KOPT-K1 (cell line): ENCODE measurements around the gene PXDC1.
"Not testable (repeated sequence)": the region's sequence is repeated elsewhere in the genome, so short reads cannot be mapped to it uniquely, and the experiment has no call there.

ENCODE experiments used
- H3K27ac ChIP-seq: fragments of 200-600 bp; sonication (generic); 2 replicates; pipeline ENCODE4 v1.5.1; 2016; ENCODE audit warnings: antibody characterized with exemption, mild to moderate bottlenecking, low read depth, low read length; ENCODE audit not compliant: poor library complexity, severe bottlenecking
- H3K36me3 ChIP-seq: fragments of 200-600 bp; sonication (generic); 2 replicates; pipeline ENCODE4 v1.5.1; 2017; ENCODE audit warnings: antibody characterized with exemption, mild to moderate bottlenecking, low read length, moderate library complexity; ENCODE audit not compliant: insufficient read depth
- H3K9me3 ChIP-seq: fragments of 200-600 bp; sonication (generic); 2 replicates; pipeline ENCODE4 v1.5.1; 2017; ENCODE audit warnings: antibody characterized with exemption, low read length, mild to moderate bottlenecking; ENCODE audit not compliant: insufficient read depth, poor library complexity, severe bottlenecking

The PXDC1 gene

DNA sequence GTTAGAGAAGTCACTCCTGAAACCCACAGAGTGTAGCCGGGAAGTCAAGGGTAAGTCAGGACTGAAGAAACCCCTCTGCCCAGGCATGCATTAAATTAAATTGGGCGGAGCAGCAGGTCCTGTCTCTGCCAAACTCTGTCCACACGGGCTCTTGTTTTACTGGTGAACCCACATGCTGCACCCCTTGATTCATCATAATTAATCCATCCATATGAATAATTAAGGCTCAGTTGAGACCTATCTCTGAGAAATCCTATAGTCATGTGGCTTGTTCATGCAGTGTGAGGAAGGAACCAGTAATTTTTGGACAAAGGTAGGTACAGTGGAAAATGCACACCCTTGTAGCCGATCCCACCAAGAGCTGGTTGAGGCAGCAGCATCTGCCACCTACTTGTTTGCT, 43.0 kb downstream of the PXDC1 start:
- Histone ChIP-seq H3K27ac (no peak overlapping the region), H3K9me3 (peaks cover 9% of the 10 kb centered on the region)

DNA sequence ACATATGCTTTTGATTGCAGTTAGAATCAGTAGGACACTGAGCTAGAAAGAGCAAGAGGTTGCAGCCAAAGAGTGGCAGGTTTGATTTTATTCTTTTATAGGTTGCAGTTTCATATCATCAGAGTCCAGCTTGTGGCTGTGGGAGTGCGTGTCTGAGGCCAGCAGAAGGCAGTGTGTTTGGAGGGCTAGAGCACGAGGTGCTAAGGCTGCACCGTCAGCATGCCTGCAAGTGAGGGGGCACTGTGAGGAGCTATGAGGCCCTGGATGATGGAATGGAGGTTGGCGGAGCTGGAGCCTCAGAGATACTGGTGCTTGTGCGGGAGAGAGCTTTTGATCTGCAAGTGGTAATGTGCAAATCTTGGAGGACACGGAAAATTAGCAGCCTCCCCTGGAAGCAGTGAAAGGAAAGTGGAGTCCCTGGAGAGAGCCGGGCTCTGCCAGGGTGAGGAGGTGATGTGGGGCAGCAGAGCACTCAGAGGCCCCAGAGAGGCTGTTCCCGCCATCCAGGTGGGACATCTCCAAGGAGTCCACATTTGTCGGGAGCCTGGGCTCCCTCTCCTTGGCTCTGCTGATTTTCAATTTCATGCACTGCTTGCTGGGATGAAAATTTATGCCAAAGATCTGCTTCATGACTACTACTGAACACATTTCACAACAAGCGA, 43.6 kb downstream of the PXDC1 start:
- H3K27ac ChIP-seq: no peak overlapping the region
- peaks cover 9% of the 10 kb centered on the region for H3K9me3 ChIP-seq
- H3K36me3 ChIP-seq: no peaks in the 10 kb centered on the region

More for the DNA sequence above, 43.0 kb downstream of the PXDC1 start:
- no peaks in the 10 kb centered on the region for H3K36me3 ChIP-seq

DNA sequence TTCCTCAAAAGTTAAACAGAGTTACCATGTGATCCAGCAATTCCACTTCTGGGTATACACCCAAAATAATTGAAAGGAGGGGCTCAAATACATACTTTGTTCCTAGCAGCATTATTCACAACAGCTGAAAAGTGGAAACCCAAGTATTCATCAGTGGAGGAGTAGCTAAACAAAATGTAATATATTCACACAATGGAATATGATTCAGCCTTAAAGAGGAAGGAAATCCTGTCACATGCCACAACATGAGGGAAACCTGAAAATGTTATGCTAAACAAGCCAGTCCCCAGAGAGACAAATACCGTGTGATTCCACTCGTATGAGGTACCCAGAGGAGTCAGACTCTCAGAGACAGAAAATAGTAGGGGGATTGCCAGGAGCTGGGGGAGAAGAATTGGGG, 44.5 kb downstream of the PXDC1 start:
- H3K36me3 ChIP-seq: no peaks in the 10 kb centered on the region
- peaks cover 9% of the 10 kb centered on the region for H3K9me3 ChIP-seq
- no peak overlapping the region for H3K27ac ChIP-seq

DNA sequence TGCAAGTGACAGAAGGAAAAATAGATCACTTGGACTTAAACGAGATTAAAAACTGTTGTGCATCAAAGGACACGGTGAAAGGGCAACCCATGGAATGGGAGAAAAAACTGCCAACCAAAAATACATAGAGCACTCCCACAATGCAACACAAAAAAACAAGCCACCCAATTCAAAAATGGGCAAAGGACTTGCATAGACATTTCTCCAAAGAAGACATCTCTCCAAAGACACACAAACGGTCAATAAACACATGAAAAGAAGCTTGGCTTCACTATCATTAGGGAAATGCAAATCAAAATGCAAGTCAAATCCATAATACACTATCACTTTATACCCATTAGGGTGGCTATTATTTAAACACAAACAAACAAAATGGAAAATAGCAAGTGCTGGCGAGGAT, 45.0 kb downstream of the PXDC1 start:
- H3K9me3 ChIP-seq: peaks cover 9% of the 10 kb centered on the region
- no peak overlapping the region for H3K27ac ChIP-seq
- H3K36me3 ChIP-seq: no peaks in the 10 kb centered on the region

DNA sequence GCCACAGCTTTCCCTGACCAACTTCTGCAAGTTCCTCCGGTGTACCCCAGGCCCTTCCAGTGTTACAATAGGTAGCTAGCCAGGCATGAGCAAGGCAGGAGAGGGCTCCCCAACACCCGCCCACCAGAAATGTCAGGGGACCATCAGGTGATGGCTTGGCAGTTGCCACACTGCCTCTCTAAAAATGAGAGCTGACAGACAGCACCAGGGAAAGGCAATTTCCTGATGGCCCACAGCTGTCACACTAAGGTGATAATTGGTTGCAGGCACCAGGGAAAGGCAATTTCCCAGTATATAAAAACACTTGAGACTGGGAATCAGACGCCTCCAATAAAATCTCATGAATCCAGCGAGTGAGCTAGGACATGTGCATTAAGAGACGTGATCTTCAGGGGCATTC, 49.9 kb downstream of the PXDC1 start:
- H3K36me3 ChIP-seq: no peaks in the 10 kb centered on the region
- H3K27ac ChIP-seq: no peak overlapping the region
- H3K9me3 ChIP-seq: peaks cover 17% of the 10 kb centered on the region

DNA sequence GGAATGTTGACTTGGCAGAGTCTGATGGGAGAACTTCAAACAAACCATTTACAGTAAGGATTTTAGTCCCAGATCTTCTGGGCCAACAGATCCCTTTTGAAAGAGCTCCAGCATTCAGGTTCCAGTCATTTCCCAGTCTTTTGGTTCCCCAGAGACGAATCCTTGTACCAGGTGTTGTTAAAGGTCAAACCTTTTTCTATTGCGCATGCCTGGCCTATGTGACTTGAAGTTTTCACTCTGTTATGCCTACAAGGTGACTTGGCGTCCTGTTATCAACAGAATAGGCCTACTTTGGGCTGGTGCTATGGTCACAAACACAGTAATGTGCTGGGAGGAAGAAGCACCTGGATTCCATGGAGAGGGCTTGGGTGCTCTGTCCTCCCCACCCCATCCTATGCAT, 52.3 kb downstream of the PXDC1 start:
- no peak overlapping the region for H3K27ac ChIP-seq
- H3K9me3 ChIP-seq: peaks cover 14% of the 10 kb centered on the region
- no peaks in the 10 kb centered on the region for H3K36me3 ChIP-seq

DNA sequence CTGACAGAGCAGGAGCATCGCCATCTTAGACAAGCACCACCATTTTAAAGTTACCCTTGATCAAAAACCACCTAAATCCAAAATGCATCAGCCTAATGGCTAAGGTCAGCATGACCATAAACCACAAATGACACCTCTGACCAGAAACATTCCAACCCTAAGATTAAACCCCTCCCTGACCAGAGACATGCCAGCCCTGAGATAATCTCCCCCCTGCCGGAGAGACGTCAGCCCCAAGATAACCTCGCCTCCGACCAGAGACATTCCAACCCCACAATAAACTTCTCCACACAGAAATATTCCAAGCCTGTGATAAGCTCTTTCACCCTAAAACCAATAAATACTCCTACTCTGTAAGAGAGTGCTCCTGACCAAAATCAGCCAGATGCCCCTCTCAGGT, 53.5 kb downstream of the PXDC1 start:
- H3K27ac ChIP-seq: no peak overlapping the region

DNA sequence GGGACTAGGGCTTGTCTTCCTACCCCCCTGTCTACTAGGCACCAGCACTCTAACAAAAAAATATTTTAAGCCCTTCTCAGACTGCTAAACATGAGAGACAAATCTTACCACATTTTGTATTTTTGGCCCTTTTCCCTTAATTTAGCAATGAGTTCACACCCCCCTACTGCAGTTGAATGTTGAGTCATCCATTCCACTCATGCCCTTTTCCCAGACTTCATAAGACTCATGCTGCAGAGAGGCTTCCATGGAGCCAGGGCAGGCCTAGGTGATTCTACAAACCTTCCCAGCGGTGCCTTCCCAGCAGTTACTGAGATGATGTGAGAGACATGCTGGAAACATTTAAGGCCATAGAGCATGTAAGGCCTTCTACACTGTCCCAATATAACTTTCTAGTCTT, 53.9 kb downstream of the PXDC1 start:
- H3K36me3 ChIP-seq: no peaks in the 10 kb centered on the region
- H3K27ac ChIP-seq: no peak overlapping the region
- H3K9me3 ChIP-seq: peaks cover 14% of the 10 kb centered on the region

More for the DNA sequence above, 53.5 kb downstream of the PXDC1 start:
- Histone ChIP-seq H3K36me3 (no peaks in the 10 kb centered on the region), H3K9me3 (peaks cover 14% of the 10 kb centered on the region)

DNA sequence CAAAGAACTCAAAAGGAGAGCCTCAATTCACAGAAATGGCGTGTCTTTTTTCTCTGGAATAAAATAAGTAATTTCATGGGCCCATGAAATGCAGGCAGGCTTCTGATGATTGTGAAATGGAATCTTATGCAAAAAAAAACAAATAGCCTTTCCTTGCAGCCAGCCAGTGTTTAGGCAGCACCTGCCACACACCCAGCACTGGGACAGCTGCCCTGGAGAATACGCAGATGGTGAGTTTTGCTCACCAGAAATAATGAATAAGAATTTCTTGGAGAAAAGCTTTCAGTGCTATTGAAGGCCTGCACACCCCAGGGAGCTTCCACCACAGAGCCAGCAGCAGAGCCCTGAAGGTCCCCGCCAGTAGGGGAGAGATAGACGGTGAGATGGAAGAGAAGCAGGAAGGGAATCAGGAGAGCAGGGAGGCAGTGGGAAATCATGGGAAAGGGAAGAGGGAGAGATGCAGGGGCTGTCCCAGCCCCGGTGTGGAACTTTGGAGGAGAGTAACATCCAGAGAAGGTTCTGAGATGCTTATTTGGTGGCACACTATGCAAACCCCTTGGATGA, 54.9 kb downstream of the PXDC1 start:
- H3K9me3 ChIP-seq: peaks cover 14% of the 10 kb centered on the region
- no peaks in the 10 kb centered on the region for H3K36me3 ChIP-seq
- no peak overlapping the region for H3K27ac ChIP-seq

DNA sequence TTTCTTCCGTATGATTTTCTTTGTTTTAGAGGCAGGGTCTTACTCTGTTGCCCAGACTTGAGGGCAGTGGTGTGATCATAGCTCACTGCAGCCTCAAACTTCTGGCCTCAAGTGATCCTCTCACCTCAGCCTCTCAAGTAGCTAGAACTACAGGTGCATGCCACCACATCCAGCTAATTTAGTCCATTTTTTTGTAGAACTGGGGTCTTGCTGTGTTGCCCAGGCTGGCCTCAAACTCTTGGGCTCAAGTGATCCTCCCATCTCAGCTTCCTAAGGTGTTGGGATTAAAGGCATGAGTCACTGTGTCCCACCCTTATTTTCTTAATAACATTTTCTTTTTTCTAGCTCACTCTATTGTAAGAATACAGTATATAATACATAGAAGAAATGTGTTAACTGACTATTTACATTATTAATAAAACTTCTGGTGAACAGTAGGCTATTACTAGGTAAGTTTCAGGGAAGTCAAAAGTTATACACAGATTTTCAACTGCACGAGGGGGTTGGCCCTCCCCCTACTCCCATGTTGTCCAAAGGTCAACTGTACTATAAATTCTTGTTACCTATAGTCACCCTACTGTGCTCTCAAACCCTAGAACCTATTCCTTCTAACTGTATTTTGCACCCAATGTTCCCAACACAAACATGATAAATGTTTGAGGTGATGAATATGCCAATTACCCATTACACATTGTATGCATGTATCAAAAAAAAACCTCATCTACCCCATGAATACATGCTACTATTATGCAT, 56.3 kb downstream of the PXDC1 start:
- Histone ChIP-seq H3K27ac (no peak overlapping the region), H3K9me3 (peaks cover 14% of the 10 kb centered on the region), H3K36me3 (no peaks in the 10 kb centered on the region)

DNA sequence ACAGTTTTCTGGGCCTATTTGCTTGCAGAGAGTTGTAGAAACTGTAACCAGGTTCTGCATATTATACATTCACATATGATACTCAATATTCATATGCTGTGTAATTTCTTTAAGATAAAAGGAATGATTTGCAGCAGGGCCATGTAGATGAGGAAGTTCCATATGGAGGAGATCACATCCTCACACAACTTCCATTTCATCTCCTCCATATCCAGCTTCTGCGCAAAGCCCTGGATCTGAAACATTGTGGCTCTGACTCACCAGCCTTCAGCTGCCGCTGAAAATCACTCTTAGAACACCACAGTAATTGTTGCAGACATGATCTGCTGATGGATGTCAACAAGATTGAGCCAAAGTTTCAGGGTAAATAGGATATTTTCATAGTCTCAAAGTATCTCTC, 57.7 kb downstream of the PXDC1 start:
- Histone ChIP-seq H3K36me3 (no peaks in the 10 kb centered on the region), H3K27ac (no peak overlapping the region), H3K9me3 (peaks cover 8% of the 10 kb centered on the region)

DNA sequence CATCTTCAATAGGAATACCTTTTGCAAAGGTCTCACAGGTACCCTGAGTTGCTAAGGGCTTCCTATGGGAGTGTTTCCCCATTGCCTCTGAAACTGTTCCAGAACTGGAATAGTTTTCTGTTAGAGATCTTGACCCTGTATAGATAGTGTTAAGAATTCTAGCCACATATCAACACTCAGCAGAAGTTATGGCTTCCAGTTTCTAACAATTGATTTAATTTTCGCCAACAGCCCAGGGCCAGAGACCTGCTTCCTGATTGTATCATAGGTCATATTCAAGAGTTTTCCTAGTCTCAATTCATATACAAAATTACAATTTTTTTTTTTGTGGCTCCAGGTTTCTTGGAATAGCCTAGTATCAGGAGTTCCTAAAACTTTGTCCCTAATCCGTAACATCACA, 61.0 kb downstream of the PXDC1 start:
- H3K27ac ChIP-seq: no peak overlapping the region
- H3K9me3 ChIP-seq: no peaks in the 10 kb centered on the region
- H3K36me3 ChIP-seq: no peaks in the 10 kb centered on the region

DNA sequence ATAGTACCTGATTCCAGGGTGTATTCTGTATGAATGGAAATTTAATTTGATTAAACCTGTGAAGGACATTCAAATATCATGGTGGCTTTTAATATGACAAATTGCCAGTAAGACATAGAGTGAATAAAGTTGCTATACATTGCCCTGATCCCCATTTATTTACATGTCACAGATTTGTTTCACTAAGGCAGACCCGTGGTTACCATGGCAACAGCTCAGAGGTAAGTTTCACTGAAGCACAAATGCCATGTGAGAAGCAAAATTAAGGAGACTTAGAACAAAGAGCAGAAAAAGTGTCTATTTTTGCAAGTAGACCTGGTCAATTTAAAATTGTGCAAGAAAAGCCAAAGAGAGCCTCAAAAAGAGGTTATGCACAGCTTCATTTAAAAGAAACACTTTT, 63.7 kb downstream of the PXDC1 start:
- H3K27ac ChIP-seq: no peak overlapping the region
- no peaks in the 10 kb centered on the region for H3K36me3 ChIP-seq
- H3K9me3 ChIP-seq: no peaks in the 10 kb centered on the region

DNA sequence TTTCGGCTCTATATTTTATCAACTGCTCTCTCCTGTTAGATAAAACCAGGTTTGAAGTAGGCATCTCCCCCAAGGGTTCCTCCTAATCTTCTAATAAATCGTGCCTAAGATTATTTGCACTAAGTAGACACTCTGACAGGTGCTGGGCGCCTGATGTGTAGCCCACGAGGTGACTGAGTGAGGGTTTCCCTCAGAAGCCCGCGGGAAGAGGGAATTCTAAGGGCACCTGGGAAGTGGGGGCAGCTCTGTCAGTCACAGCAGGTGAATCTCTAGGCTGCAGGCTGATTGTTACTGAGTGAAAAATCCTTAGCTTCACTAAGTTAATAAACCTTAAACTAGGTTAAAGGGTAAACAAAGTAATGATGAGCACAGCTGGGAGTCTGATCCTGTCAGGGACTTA, 68.2 kb downstream of the PXDC1 start:
- Histone ChIP-seq H3K9me3 (no peaks in the 10 kb centered on the region), H3K36me3 (no peaks in the 10 kb centered on the region), H3K27ac (no peak overlapping the region)

DNA sequence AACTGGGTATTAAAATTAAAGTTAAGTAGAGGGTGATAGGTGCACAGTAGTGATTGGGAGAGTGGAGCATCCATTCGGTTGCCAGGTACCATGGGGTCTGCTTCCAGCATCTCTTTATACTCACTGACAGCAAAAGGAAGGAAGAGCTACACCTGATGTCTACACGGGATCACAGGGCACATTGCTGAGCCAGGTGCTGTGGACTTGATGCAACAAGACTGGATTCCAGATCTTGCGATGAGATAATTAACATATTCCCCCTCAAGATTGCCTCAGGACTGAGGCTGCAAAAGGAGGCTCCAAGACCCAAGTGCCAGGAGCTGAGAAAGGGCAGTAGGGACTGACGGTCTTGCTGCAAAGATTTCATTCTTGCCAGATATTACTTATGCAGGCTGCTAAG, 72.6 kb downstream of the PXDC1 start:
- no peaks in the 10 kb centered on the region for H3K36me3 ChIP-seq
- no peaks in the 10 kb centered on the region for H3K9me3 ChIP-seq
- no peak overlapping the region for H3K27ac ChIP-seq

DNA sequence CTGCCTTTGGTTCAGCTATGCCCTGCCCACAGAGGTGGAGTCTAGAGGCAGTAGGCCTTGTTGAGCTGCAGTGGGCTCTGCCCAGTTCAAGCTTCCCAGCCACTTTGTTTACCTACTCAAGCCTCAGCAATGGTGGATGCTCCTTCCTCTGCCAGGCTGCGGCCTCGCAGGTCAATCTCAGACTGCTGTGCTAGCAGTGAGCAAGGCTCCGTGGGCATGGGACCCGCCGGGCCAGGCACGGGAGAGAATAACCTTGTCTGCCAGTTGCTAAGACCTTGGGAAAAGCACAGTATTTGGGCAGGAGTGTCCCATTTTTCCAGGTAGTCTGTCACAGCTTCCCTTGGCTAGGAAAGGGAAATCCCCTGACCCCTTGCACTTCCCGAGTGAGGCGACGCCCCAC, 73.8 kb downstream of the PXDC1 start:
- not testable (repeated sequence) for H3K9me3 ChIP-seq, H3K27ac ChIP-seq, H3K36me3 ChIP-seq
